ENCODE results near the gene ADCY4. TPM values are rescaled to one million over a fixed set of nuclear protein-coding genes. Genes with fewer than 3 reads are reported as not detected.

The ADCY4 gene
- total RNA-seq, 1 experiment from 2014 or later = 0.86 TPM

- no TSS peak for BruUV-seq (replicated peaks)
- no peak for ATAC-seq
- TF ChIP-seq, protein P1, sequence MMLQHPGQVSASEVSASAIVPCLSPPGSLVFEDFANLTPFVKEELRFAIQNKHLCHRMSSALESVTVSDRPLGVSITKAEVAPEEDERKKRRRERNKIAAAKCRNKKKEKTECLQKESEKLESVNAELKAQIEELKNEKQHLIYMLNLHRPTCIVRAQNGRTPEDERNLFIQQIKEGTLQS (IDR thresholded peaks at IDR 0.05) = no peak
- no peak for TF ChIP-seq EGR1 (IDR thresholded peaks at IDR 0.05; ENCODE audit: low read depth)
- TF ChIP-seq ZFX (IDR thresholded peaks at IDR 0.05) = no peak
- no peak for TF ChIP-seq ZNF274 (IDR thresholded peaks at IDR 0.05; ENCODE audit: low read depth, low read length)
- no peak for TF ChIP-seq CEBPB (IDR thresholded peaks at IDR 0.05; ENCODE audit: low read depth)
- TF ChIP-seq EZH2phosphoT487 (IDR thresholded peaks at IDR 0.05; ENCODE audit: borderline replicate concordance) = no peak
- TF ChIP-seq SP1 (IDR thresholded peaks at IDR 0.05; ENCODE audit: low read depth) = no peak
- no peak for TF ChIP-seq EZH2 (IDR thresholded peaks at IDR 0.05)
- no peak for TF ChIP-seq SIN3A (IDR thresholded peaks at IDR 0.05; ENCODE audit: low read depth)
- H3K9ac ChIP-seq (ENCODE audit: low read length) = no peak overlapping the region
- H3K79me2 ChIP-seq (ENCODE audit: insufficient read depth, low read length) = no peaks in the 10 kb centered on the region
- no peak overlapping the region for H3K27ac ChIP-seq (ENCODE audit: low read depth, low read length)
- H3K9me2 ChIP-seq (ENCODE audit: insufficient read depth) = no peaks in the 10 kb centered on the region
- no peaks in the 10 kb centered on the region for H3K9me3 ChIP-seq (ENCODE audit: control insufficient read depth in 1 of 2, insufficient read depth in 1 of 2, low read depth in 1 of 2, low read length in 2 of 2)
- CTCF ChIA-PET = interaction anchor here (0.6 to 2.4 kb wide), 2 partner anchors 24 to 61 kb away, joined by 3 to 11 read pairs; no protein-coding TSS in a partner anchor
- intact Hi-C loops (cut with micrococcal nuclease) = no loop called here
- H3K27me3 ChIP-seq (ENCODE audit: insufficient read depth, low read length) = no peaks in the 10 kb centered on the region
- no peaks in the 10 kb centered on the region for H4K20me1 ChIP-seq (ENCODE audit: insufficient read depth)
- H3K4me3 ChIP-seq (replicated peaks in 1 of 2; ENCODE audit: low read depth in 1 of 2, low read length in 2 of 2) = no peak overlapping the region
- H3K4me2 ChIP-seq (ENCODE audit: low read length) = no peak overlapping the region
- H3K36me3 ChIP-seq (ENCODE audit: control insufficient read depth in 1 of 2, insufficient read depth in 2 of 2, low read length in 2 of 2) = no peaks in the 10 kb centered on the region
- DNase-seq (ENCODE audit: low read depth, low spot score) = no peak
- H3K4me1 ChIP-seq (ENCODE audit: control insufficient read depth in 1 of 2, insufficient read depth in 2 of 2, low read length in 2 of 2) = peaks cover 8 to 23% of the 10 kb centered on the region in 2 experiments
- RAD21 ChIA-PET (ENCODE audit: low non-redundant PET in 1 of 2, low total read pairs in 2 of 2, uncharacterized antibody in 2 of 2, unreplicated experiment in 2 of 2) = no interaction called here
- no peak overlapping the region for H2AFZ ChIP-seq (ENCODE audit: low read depth, low read length, poor library complexity, severe bottlenecking)
- POLR2A ChIA-PET = interaction anchor here (2.4 kb wide), 1 partner anchor 59 kb away, joined by 7 read pairs; the partner anchor contains the start of genes CBLN3 and KHNYN
Measured at GRCh38 chr14:24370748-24371147, 35.9 kb upstream of the ADCY4 start.

GRCh38 chr14:24369907-24370687, 35.2 kb upstream of the ADCY4 start:
- DNase-seq (ENCODE audit: low read depth, low spot score) = no peak
- H3K27ac ChIP-seq (ENCODE audit: low read depth, low read length) = no peak overlapping the region
- H3K36me3 ChIP-seq (ENCODE audit: control insufficient read depth in 1 of 2, insufficient read depth in 2 of 2, low read length in 2 of 2) = no peaks in the 10 kb centered on the region
- no peaks in the 10 kb centered on the region for H3K9me3 ChIP-seq (ENCODE audit: control insufficient read depth in 1 of 2, insufficient read depth in 1 of 2, low read depth in 1 of 2, low read length in 2 of 2)
- H3K4me2 ChIP-seq (ENCODE audit: low read length) = no peak overlapping the region
- intact Hi-C loops (cut with micrococcal nuclease) = no loop called here
- no peaks in the 10 kb centered on the region for H3K79me2 ChIP-seq (ENCODE audit: insufficient read depth, low read length)
- BruUV-seq (replicated peaks) = no TSS peak
- no peak overlapping the region for H3K9ac ChIP-seq (ENCODE audit: low read length)
- no peak overlapping the region for H3K4me3 ChIP-seq (replicated peaks in 1 of 2; ENCODE audit: low read depth in 1 of 2, low read length in 2 of 2)
- peaks cover 12 to 29% of the 10 kb centered on the region in 2 experiments for H3K4me1 ChIP-seq (ENCODE audit: control insufficient read depth in 1 of 2, insufficient read depth in 2 of 2, low read length in 2 of 2)
- ChIA-PET CTCF (interaction anchor here (2.4 kb wide), 1 partner anchor 62 kb away, joined by 11 read pairs; no protein-coding TSS in a partner anchor), RAD21 (ENCODE audit: low non-redundant PET in 1 of 2, low total read pairs in 2 of 2, uncharacterized antibody in 2 of 2, unreplicated experiment in 2 of 2) (no interaction called here), POLR2A (interaction anchor here (2.4 kb wide), 1 partner anchor 60 kb away, joined by 7 read pairs; the partner anchor contains the start of genes CBLN3 and KHNYN)
- no peaks in the 10 kb centered on the region for H3K27me3 ChIP-seq (ENCODE audit: insufficient read depth, low read length)
- no peaks in the 10 kb centered on the region for H4K20me1 ChIP-seq (ENCODE audit: insufficient read depth)
- no peaks in the 10 kb centered on the region for H3K9me2 ChIP-seq (ENCODE audit: insufficient read depth)
- ATAC-seq = no peak
- H2AFZ ChIP-seq (ENCODE audit: low read depth, low read length, poor library complexity, severe bottlenecking) = no peak overlapping the region
- TF ChIP-seq EZH2phosphoT487 (IDR thresholded peaks at IDR 0.05; ENCODE audit: borderline replicate concordance) (no peak), POLR2A (IDR thresholded peaks at IDR 0.05; ENCODE audit: borderline replicate concordance, extremely low read depth, insufficient read depth, insufficient read length) (no peak), POLR2AphosphoS5 (IDR thresholded peaks at IDR 0.05; ENCODE audit: low read depth, low read length) (no peak), REST (IDR thresholded peaks at IDR 0.05; ENCODE audit: low read depth) (no peak), MAX (IDR thresholded peaks at IDR 0.05) (no peak), CEBPB (IDR thresholded peaks at IDR 0.05; ENCODE audit: low read depth) (no peak), ELF1 (IDR thresholded peaks at IDR 0.05; ENCODE audit: borderline replicate concordance, low read depth) (no peak), TCF7L2 (IDR thresholded peaks at IDR 0.05; ENCODE audit: borderline replicate concordance, extremely low read depth, insufficient read depth, insufficient read length) (no peak), CBX3 (IDR thresholded peaks at IDR 0.05; ENCODE audit: low read depth) (no peak)
- TF ChIP-seq, protein P1 (IDR thresholded peaks at IDR 0.05) = no peak
